Measurements from ENCODE around the gene EFNA3. TPM values are rescaled to one million over a fixed set of nuclear protein-coding genes. Genes with fewer than 3 reads are reported as not detected.

EFNA3 gene
- total RNA-seq, 1 experiment from 2014 or later, result 23.5 TPM

DNA sequence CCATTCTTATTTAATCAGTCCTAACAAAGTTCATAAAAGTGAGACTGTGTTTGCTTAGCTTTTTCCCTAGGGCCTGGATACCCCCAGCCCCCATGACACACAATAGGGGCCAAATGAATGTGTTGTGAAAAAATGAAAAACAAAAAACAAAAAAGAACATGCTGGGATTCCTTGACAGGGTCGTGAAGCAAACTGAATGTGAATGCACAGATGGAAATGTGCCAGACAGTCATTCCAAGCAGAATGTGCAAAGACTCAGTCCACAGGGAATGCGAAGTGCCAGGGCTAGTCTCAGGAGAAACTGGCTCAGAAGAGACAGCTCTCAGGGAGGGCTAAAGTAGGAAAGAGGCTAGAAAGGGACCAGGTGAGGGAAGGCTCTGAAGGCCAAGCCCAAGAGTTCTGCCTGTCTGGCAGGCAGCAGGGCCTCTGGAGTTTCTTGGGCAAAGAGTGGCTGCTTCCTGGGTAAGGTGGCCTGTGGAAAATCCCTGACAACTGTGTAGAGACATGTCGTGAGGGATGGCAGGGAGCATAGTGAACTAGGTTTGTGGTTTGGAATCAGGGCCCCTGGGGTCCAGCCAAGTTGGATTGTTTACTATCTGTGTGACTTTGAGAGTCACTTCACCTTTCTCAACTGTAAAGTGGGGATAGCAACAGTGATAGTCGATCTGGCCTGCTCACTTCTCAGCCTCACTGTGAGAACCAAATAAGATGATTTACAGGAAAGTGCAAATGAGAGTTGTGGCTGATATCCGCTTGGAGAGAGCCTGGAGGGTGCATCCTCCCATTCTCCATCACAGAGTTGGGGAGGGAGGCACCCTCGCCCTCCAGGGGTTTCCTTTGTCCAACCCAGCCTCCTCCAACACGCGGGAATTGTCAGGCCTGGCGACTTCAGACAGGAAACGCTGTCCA lies 28.7 kb upstream of the EFNA3 start:
- Histone ChIP-seq H3K27ac (ENCODE audit: low read length) (peak overlapping the region; percentile 67), H3K4me2 (ENCODE audit: low read length) (peak overlapping the region; percentile 100), H3K79me2 (ENCODE audit: low read length) (peaks cover 35% of the 10 kb centered on the region), H3K36me3 (ENCODE audit: low read depth, low read length) (peaks cover 16% of the 10 kb centered on the region; the same call in 1 of the 2 replicates), H3K4me3 (ENCODE audit: low read length) (peak overlapping the region; percentile 95), H3K4me1 (ENCODE audit: insufficient read depth, low read length) (peaks cover 44% of the 10 kb centered on the region), H3K9ac (ENCODE audit: low read length) (peak overlapping the region; percentile 87), H2AFZ (ENCODE audit: low read length) (peak overlapping the region; percentile 90), H3K9me3 (ENCODE audit: low read length) (no peaks in the 10 kb centered on the region), H3K27me3 (ENCODE audit: low read length) (no peaks in the 10 kb centered on the region), H4K20me1 (ENCODE audit: low read length) (peaks cover 3% of the 10 kb centered on the region; the same call in 1 of the 2 replicates), H3F3A (ENCODE audit: low read length, unreplicated experiment) (peaks cover 8% of the 10 kb centered on the region), H3K9me2 (replicated peaks; ENCODE audit: low read length) (no peaks in the 10 kb centered on the region)
- no peak for ATAC-seq
- intact Hi-C loops (cut with micrococcal nuclease), result loop anchor here (2.0 to 5.0 kb wide), 2 partner anchors 33 to 47 kb away; partner anchors contain the start of gene ZBTB7B
- CTCF ChIA-PET, result interaction anchor here (0.5 to 3.4 kb wide), 3 partner anchors 32 to 232 kb away, joined by 4 to 41 read pairs (median 5); no protein-coding TSS in a partner anchor
- TF ChIP-seq EZH2 (IDR thresholded peaks at IDR 0.05; ENCODE audit: low read length, unreplicated experiment), result no peak
- no peak for TF ChIP-seq EZH2phosphoT487 (IDR thresholded peaks at IDR 0.05; ENCODE audit: borderline replicate concordance, low read length)
- TF ChIP-seq, protein P1, sequence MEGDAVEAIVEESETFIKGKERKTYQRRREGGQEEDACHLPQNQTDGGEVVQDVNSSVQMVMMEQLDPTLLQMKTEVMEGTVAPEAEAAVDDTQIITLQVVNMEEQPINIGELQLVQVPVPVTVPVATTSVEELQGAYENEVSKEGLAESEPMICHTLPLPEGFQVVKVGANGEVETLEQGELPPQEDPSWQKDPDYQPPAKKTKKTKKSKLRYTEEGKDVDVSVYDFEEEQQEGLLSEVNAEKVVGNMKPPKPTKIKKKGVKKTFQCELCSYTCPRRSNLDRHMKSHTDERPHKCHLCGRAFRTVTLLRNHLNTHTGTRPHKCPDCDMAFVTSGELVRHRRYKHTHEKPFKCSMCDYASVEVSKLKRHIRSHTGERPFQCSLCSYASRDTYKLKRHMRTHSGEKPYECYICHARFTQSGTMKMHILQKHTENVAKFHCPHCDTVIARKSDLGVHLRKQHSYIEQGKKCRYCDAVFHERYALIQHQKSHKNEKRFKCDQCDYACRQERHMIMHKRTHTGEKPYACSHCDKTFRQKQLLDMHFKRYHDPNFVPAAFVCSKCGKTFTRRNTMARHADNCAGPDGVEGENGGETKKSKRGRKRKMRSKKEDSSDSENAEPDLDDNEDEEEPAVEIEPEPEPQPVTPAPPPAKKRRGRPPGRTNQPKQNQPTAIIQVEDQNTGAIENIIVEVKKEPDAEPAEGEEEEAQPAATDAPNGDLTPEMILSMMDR (conservative IDR thresholded peaks at IDR 0.05; ENCODE audit: low read depth, low read length), result no peak
- POLR2A ChIA-PET (ENCODE audit: unreplicated experiment), result interaction anchor here (1.1 kb wide), 1 partner anchor 35 kb away, joined by 14 read pairs; no protein-coding TSS in a partner anchor
- DNase-seq, result peak; percentile 57
- TSS peak; percentile 36 for BruUV-seq (replicated peaks)

DNA sequence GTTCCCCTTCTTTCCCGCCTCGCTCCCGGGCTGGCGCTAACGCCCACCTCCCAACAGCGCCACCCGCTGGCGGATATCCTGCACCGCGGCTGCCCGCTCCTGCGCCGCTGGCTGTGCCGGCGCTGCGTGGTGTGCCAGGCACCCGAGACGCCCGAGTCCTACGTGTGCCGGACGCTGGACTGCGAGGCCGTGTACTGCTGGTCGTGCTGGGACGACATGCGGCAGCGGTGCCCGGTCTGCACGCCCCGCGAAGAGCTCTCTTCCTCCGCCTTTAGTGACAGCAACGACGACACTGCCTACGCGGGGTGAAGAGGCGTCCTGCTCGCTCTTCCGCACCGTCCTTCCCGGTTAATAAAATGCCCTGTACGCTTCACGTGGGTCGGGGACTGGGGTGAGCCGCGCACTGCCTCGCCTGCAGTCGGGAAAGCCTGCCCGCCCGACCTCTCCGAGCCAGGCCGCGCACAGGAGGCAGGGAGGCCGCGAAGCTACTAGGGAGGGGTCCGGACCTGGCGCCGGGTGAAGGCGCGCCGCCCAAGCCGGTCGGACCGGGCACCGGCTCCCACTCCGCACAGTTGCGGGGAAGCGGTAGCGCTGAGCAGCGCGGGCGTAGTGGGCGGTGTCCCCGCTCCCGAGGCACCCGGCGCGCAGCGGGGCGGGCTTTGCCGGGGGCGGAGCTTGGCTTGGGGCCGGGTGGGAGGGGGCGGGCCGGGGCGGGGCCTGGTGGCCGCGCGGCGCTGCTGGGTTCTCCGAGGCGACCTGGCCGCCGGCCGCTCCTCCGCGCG lies 27.9 kb upstream of the EFNA3 start, which contains the start of gene ADAM15:
TSS of gene ADAM15 (plus strand) at position 757 of the 782 bp plus-strand sequence. CDS start 71 bp downstream, outside the sequence.
- H3K4me3 ChIP-seq (ENCODE audit: low read length), result peak within 1 kb of the TSS; percentile 95
- H3K27ac ChIP-seq (ENCODE audit: low read length), result peak within 1 kb of the TSS; percentile 67
- peak within 1 kb of the TSS; percentile 90 for H2AFZ ChIP-seq (ENCODE audit: low read length)
- H4K20me1 ChIP-seq (ENCODE audit: low read length), result peaks cover 3% of the 10 kb centered on the region; the same call in 1 of the 2 replicates
- no peaks in the 10 kb centered on the region for H3K9me3 ChIP-seq (ENCODE audit: low read length)
- intact Hi-C loops (cut with micrococcal nuclease), result loop anchor here (2.0 to 5.0 kb wide), 2 partner anchors 33 to 48 kb away; partner anchors contain the start of gene ZBTB7B
- peaks cover 19% of the 10 kb centered on the region; the same call in 1 of the 2 replicates for H3K36me3 ChIP-seq (ENCODE audit: low read depth, low read length)
- ATAC-seq (peak; percentile 56), DNase-seq (peak; percentile 93)
- H3K9me2 ChIP-seq (replicated peaks; ENCODE audit: low read length), result no peaks in the 10 kb centered on the region
- H3K79me2 ChIP-seq (ENCODE audit: low read length), result peaks cover 35% of the 10 kb centered on the region
- TF ChIP-seq, protein P1 (conservative IDR thresholded peaks at IDR 0.05; ENCODE audit: low read depth, low read length), result peak; percentile 97
- TF ChIP-seq EZH2 (IDR thresholded peaks at IDR 0.05; ENCODE audit: low read length, unreplicated experiment) (no peak), EZH2phosphoT487 (IDR thresholded peaks at IDR 0.05; ENCODE audit: borderline replicate concordance, low read length) (no peak; the same call in 1 of the 2 replicates)
- ChIA-PET CTCF (interaction anchor here (0.6 to 3.4 kb wide), 13 partner anchors 12 to 1084 kb away, joined by 3 to 41 read pairs (median 4); partner anchors contain the start of gene KRTCAP2), POLR2A (ENCODE audit: unreplicated experiment) (interaction anchor here (0.5 to 1.1 kb wide), 4 partner anchors 23 to 77 kb away, joined by 3 to 14 read pairs (median 9); no protein-coding TSS in a partner anchor)
- H3K4me2 ChIP-seq (ENCODE audit: low read length), result peak within 1 kb of the TSS; percentile 100
- no peaks in the 10 kb centered on the region for H3K27me3 ChIP-seq (ENCODE audit: low read length)
- peak within 1 kb of the TSS; percentile 87 for H3K9ac ChIP-seq (ENCODE audit: low read length)
- BruUV-seq (replicated peaks), result no TSS peak
- peaks cover 8% of the 10 kb centered on the region for H3F3A ChIP-seq (ENCODE audit: low read length, unreplicated experiment)
- peaks cover 36% of the 10 kb centered on the region for H3K4me1 ChIP-seq (ENCODE audit: insufficient read depth, low read length)

Measured in PC-3 (cell line).